ENCODE measurements around the gene RAB35. TPM values are rescaled to one million over a fixed set of nuclear protein-coding genes. Genes with fewer than 3 reads are reported as not detected.

The RAB35 gene
- total and polyA plus RNA-seq, 2 of the 4 experiments (the other 2 are of a cell fraction) = 32.6 to 49.6 TPM

DNA sequence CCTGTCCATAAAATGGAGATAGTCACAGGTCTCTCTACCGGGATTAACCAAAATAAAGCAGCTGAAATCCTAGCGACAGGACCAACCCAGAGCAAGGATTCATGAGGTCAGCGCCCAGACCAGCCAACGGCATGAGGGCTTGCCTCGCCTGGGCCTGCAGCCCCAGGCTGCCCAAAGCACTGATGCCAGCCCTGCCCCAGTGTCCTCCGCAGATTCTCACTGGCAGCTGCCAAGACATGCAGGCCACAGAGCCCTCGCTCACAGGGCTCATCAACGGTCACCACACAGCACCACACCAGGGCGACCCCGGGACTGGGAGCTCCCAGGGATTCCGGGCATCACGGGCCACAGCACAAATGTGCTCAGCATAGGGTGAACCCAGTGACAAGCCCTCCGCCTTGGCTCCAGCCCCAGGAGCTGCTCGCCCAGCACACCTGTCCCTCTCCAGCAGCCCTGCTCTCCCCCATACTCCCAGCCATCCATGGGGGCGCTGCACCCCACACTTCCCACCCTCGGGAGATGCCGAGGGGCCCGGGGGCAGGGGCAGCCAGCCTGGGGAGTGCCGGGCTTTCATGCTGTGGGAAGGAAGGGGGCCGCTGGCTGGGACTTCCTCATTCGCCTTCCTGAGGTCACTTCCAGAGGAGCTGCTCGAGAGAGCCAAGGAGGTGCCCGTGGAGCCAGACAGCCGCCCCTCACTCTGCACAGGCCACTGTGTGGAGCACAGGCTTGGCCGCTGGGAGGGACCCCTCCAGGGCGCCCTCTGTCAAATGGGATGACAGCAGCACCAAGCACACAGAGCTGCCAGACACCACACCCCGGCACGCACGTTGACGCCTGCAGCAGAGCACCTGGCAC is 14.1 kb downstream of the RAB35 start:
- DNase-seq = no peak
- TF ChIP-seq NFE2L2 (IDR thresholded peaks at IDR 0.05; ENCODE audit: low read depth, low read length) (no peak), FOS (IDR thresholded peaks at IDR 0.05; ENCODE audit: low read depth, low read length) (no peak), MAZ (IDR thresholded peaks at IDR 0.05; ENCODE audit: borderline replicate concordance, low read depth, low read length) (no peak), CHD1 (IDR thresholded peaks at IDR 0.05; ENCODE audit: low read depth, low read length) (no peak)
- TF ChIP-seq, protein P1, sequence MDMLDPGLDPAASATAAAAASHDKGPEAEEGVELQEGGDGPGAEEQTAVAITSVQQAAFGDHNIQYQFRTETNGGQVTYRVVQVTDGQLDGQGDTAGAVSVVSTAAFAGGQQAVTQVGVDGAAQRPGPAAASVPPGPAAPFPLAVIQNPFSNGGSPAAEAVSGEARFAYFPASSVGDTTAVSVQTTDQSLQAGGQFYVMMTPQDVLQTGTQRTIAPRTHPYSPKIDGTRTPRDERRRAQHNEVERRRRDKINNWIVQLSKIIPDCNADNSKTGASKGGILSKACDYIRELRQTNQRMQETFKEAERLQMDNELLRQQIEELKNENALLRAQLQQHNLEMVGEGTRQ (IDR thresholded peaks at IDR 0.05; ENCODE audit: low read depth, low read length) = no peak

More for the DNA sequence above, 14.1 kb downstream of the RAB35 start:
- Histone ChIP-seq H2BK15ac (ENCODE audit: low read depth, low read length) (no peak overlapping the region), H3K27ac (ENCODE audit: insufficient read depth, low read length) (no peak overlapping the region), H3K36me3 (ENCODE audit: control insufficient read depth, insufficient read depth, low read length) (peaks cover 53% of the 10 kb centered on the region), H4K5ac (ENCODE audit: low read depth, low read length) (no peak overlapping the region), H2BK20ac (ENCODE audit: low read depth, low read length) (no peak overlapping the region), H3K4ac (ENCODE audit: low read depth, low read length) (no peak overlapping the region), H3K14ac (replicated peaks; ENCODE audit: low read depth, low read length) (no peak overlapping the region), H2BK5ac (ENCODE audit: low read depth, low read length, poor library complexity, severe bottlenecking) (no peak overlapping the region), H3K4me3 (ENCODE audit: insufficient read depth, low read depth, low read length) (no peak overlapping the region), H3K9me3 (ENCODE audit: control insufficient read depth, insufficient read depth, low read length) (no peaks in the 10 kb centered on the region), H2AFZ (replicated peaks; ENCODE audit: low read length, poor library complexity) (no peak overlapping the region), H2AK9ac (replicated peaks; ENCODE audit: low read depth, low read length, poor library complexity) (no peak overlapping the region), H4K8ac (ENCODE audit: low read depth in 2 of 2, low read length in 2 of 2) (no peak overlapping the region), H3K79me1 (ENCODE audit: low read depth in 1 of 2, low read length in 2 of 2) (peaks cover 20 to 84% of the 10 kb centered on the region in 2 experiments), H3K9me1 (ENCODE audit: insufficient read depth, low read length) (peaks cover 15% of the 10 kb centered on the region), H3K27me3 (ENCODE audit: control insufficient read depth, insufficient read depth, low read length) (no peaks in the 10 kb centered on the region), H4K20me1 (ENCODE audit: insufficient read depth, low read length) (peaks cover 78% of the 10 kb centered on the region), H3K4me2 (ENCODE audit: low read depth, low read length) (no peak overlapping the region), H2BK120ac (ENCODE audit: low read depth, low read length) (no peak overlapping the region), H2AK5ac (ENCODE audit: low read depth, low read length) (no peak overlapping the region), H3K9ac (ENCODE audit: low read depth, low read length) (no peak overlapping the region), H3K56ac (ENCODE audit: extremely low read depth, insufficient read depth, low read length) (no peak overlapping the region), H3K4me1 (ENCODE audit: control insufficient read depth, insufficient read depth, low read length) (peaks cover 7% of the 10 kb centered on the region; the same call in 1 of the 2 replicates), H4K91ac (ENCODE audit: insufficient read depth, low read depth, low read length) (no peak overlapping the region), H3K18ac (ENCODE audit: low read depth, low read length) (no peak overlapping the region), H3K23ac (ENCODE audit: low read depth, low read length) (no peak overlapping the region)
- dilution Hi-C loops (cut with HindIII; ENCODE audit: low sequenced_read_pairs, unreplicated experiment) (no loop called here), in situ Hi-C loops (cut with MboI; ENCODE audit: low sequenced_read_pairs) (loop anchor here (25.0 kb wide), 1 partner anchor 1740 kb away; the partner anchor contains the start of gene TAOK3), intact Hi-C loops (cut with micrococcal nuclease) (no loop called here)
- ChIA-PET CTCF (interaction anchor here (0.6 kb wide), 1 partner anchor 142 kb away, joined by 5 read pairs; no protein-coding TSS in a partner anchor), POLR2A (ENCODE audit: unreplicated experiment) (no interaction called here)
- ATAC-seq (ENCODE audit: low read depth) = no peak
- BruUV-seq (replicated peaks) = no TSS peak
- 93% methylated on average over 7 of the region's 30 CpGs; no CpG with 5 or more reads in 1 of the 2 experiments for WGBS, 2 experiments (ENCODE audit: extremely low coverage in 2 of 2, insufficient read length in 1 of 2)

Data from IMR-90 (cell line).